Measurements from ENCODE around the gene LRRC8A. TPM values are rescaled to one million over a fixed set of nuclear protein-coding genes. Genes with fewer than 3 reads are reported as not detected.
A peak's percentile ranks its signal among the peaks of the same experiment; 100 is the strongest.
"Not testable (repeated sequence)": the region's sequence is repeated elsewhere in the genome, so short reads cannot be mapped to it uniquely, and the experiment has no call there.

The LRRC8A gene
- total RNA-seq, 2 donors from 2014 or later: 19.2 to 20.1 TPM

DNA sequence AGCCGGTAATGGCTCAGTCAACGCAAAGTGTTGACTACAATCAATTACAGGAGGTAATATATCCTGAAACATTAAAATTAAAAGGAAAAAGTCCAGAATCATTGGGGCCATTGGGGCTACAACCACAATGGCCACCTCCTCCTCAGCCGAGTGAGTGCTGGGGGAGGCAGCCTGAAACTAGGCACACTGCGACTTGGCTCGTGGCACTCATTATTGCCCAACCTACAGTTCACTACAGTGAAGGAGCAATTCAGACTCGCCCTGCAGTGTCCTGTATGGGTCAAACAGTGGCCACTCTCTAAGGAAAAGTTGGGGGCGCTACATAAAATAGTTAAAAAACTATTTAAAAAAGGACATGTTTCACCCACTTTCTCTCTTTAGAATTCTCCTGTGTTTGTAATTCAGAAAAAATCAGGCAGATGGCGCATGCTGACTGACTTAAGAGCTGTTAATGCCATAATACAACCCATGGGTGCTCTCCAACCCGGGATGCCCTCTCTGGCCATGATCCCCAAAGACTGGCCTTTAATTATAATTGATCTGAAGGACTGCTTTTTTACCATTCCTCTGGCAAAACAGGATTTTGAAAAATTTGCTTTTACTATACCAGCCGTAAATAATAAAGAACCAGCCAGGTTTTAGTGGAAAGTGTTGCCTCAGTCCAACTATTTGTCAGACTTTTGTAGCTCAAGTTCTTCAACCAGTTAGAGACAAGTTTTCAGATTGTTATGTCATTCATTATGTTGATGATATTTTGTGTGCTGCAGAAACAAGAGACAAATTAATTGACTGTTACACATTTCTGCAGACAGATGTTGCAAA, 29.9 kb upstream of the LRRC8A start:
- not testable (repeated sequence) for H3K4me3 Mint-ChIP-seq; H3K27ac Mint-ChIP-seq; H3K4me1 Mint-ChIP-seq (ENCODE audit: low read depth); H3K9me3 Mint-ChIP-seq; H3K27me3 Mint-ChIP-seq (ENCODE audit: low read depth); ATAC-seq (replicated peaks in 1 of 2)
- DNase-seq: peak; percentile 11 to 12
- H3K36me3 Mint-ChIP-seq (ENCODE audit: insufficient read depth in 2 of 2): peaks cover 5 to 14% of the 10 kb centered on the region in 2 donors

DNA sequence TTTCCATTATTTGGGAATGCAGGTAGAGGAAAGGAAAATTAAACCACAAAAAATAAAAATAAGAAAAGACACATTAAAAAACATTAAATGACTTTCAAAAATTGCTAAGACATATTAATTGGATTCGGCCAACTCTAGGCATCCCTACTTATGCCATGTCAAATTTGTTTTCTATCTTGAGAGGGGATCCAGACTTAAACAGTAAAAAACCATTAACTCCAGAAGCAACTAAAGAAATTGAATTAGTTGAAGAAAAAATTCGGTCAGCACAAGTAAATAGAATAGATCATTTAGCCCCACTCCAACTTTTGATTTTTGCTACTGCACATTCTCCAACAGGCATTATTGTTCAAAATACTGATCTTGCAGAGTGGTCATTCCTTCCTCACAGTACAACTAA, 29.3 kb upstream of the LRRC8A start:
- H3K36me3 Mint-ChIP-seq (ENCODE audit: insufficient read depth in 2 of 2): peaks cover 5 to 13% of the 10 kb centered on the region in 2 donors
- not testable (repeated sequence) for H3K27ac Mint-ChIP-seq; DNase-seq; H3K4me3 Mint-ChIP-seq; H3K9me3 Mint-ChIP-seq; ATAC-seq (replicated peaks in 1 of 2); H3K27me3 Mint-ChIP-seq (ENCODE audit: low read depth); H3K4me1 Mint-ChIP-seq (ENCODE audit: low read depth)

DNA sequence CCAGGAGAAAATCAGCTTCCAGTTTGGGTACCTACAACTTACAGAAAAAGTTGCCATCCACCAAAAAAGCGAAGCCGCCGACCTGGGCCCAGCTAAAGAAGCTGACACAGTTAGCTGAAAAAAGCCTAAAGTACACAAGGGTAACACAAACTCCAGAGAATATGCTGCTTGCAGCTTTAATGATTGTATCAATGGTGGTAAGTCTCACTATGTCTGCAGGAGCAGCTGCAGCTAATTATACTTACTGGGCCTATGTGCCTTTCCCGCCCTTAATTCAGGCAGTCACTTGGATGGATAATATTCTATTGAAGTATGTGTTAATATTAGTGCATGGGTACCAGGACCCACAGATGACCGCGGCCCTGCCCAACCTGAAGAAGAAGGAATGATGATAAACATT, 27.5 kb upstream of the LRRC8A start:
- ATAC-seq (replicated peaks in 1 of 2); H3K27me3 Mint-ChIP-seq (ENCODE audit: low read depth); DNase-seq; H3K9me3 Mint-ChIP-seq; H3K4me1 Mint-ChIP-seq (ENCODE audit: low read depth); H3K27ac Mint-ChIP-seq; H3K36me3 Mint-ChIP-seq (ENCODE audit: insufficient read depth in 2 of 2); H3K4me3 Mint-ChIP-seq: not testable (repeated sequence)

GRCh38 chr9:128858476-128858875, 23.5 kb upstream of the LRRC8A start:
- H3K27me3 Mint-ChIP-seq (ENCODE audit: low read depth); H3K27ac Mint-ChIP-seq; H3K4me1 Mint-ChIP-seq (ENCODE audit: low read depth); H3K4me3 Mint-ChIP-seq; H3K9me3 Mint-ChIP-seq; DNase-seq; ATAC-seq (replicated peaks in 1 of 2); H3K36me3 Mint-ChIP-seq (ENCODE audit: insufficient read depth in 2 of 2): not testable (repeated sequence)

DNA sequence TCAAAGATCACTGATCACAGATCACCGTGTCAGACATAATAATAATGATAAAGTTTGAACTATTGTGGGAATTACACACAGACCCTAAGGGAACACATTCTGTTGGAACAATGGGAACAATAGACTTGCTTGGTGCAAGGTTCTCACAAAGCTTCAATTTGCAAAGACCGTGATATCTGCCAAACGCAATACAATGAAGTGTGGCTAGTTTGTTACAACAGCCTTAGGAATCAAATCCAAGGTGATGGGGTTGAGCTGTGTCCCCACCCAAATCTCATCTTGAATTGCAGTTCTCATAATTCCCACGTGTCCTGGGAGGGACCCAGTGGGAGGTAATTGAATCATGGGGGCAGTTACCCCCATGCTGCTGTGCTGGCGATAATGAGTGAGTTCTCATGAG, 21.0 kb upstream of the LRRC8A start:
- Mint-ChIP-seq H3K4me3 (no peak overlapping the region), H3K36me3 (ENCODE audit: insufficient read depth in 2 of 2) (no peaks in the 10 kb centered on the region), H3K4me1 (ENCODE audit: low read depth) (peaks cover 6% of the 10 kb centered on the region), H3K9me3 (no peaks in the 10 kb centered on the region), H3K27me3 (ENCODE audit: low read depth) (no peaks in the 10 kb centered on the region), H3K27ac (no peak overlapping the region)
- ATAC-seq (replicated peaks in 1 of 2) (no peak), DNase-seq (no peak)

- ATAC-seq (replicated peaks in 1 of 2) (no peak), DNase-seq (no peak)
- H3K27me3 Mint-ChIP-seq (ENCODE audit: low read depth): no peaks in the 10 kb centered on the region
- peaks cover 6% of the 10 kb centered on the region for H3K4me1 Mint-ChIP-seq (ENCODE audit: low read depth)
- H3K9me3 Mint-ChIP-seq: no peaks in the 10 kb centered on the region
- no peak overlapping the region for H3K27ac Mint-ChIP-seq
- no peaks in the 10 kb centered on the region for H3K36me3 Mint-ChIP-seq (ENCODE audit: insufficient read depth in 2 of 2)
- H3K4me3 Mint-ChIP-seq: no peak overlapping the region
Observed at GRCh38 chr9:128861501-128861900, 20.4 kb upstream of the LRRC8A start.

DNA sequence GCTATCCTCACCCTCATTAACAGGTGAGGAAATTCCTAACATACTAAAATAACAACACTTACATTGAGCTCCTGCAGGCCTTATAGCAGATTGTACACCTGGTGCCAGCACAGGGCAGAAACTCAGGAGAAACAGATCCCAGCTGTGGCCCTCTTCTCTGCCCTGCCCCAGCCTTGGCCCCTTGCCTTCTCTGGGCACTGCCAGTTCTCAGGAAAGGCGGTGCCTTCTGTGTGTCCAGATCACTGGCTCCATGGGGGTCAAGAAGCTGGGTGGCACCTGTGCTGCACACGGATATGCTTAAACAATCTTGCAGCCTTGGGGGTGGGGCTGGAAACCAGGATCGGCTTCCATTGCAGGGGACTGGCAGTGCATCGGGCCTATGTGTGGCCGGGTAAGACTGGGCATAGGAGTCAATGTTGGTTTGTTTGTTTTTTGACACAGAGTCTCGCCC, 19.5 kb upstream of the LRRC8A start:
- Mint-ChIP-seq H3K9me3 (no peaks in the 10 kb centered on the region), H3K27ac (no peak overlapping the region), H3K4me1 (ENCODE audit: low read depth) (peaks cover 6% of the 10 kb centered on the region), H3K36me3 (ENCODE audit: insufficient read depth in 2 of 2) (no peaks in the 10 kb centered on the region), H3K4me3 (no peak overlapping the region), H3K27me3 (ENCODE audit: low read depth) (no peaks in the 10 kb centered on the region)
- ATAC-seq (replicated peaks in 1 of 2) (no peak), DNase-seq (no peak)

DNA sequence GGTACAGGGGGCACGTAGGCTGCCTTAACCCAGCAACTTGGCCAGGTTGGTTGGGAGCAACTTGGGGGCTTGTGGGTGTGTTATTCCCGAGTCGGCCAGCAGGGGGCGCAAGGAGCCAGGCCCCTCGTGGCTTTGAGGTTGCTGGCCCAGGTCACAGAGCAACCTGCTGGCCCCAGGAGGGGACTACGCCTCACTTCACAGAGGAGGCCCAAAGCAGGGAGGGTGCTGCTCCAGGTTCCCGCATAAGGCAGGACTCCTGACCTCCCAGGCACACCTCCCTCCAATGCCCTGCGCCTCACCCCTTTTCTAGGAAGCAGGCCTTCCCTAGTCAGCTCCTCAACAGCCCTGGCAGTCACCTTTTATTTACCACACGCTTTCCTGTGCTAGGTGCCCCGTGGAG, 18.3 kb upstream of the LRRC8A start:
- Mint-ChIP-seq H3K36me3 (ENCODE audit: insufficient read depth in 2 of 2) (no peaks in the 10 kb centered on the region), H3K4me3 (no peak overlapping the region), H3K9me3 (no peaks in the 10 kb centered on the region), H3K27me3 (ENCODE audit: low read depth) (no peaks in the 10 kb centered on the region), H3K4me1 (ENCODE audit: low read depth) (peaks cover 6% of the 10 kb centered on the region), H3K27ac (no peak overlapping the region)
- ATAC-seq (replicated peaks in 1 of 2) (peak; percentile 97 to 98), DNase-seq (peak; percentile 83 to 88)

- Mint-ChIP-seq H3K27ac (no peak overlapping the region), H3K36me3 (ENCODE audit: insufficient read depth in 2 of 2) (peaks cover 0 to 6% of the 10 kb centered on the region in 2 donors), H3K9me3 (no peaks in the 10 kb centered on the region), H3K4me1 (ENCODE audit: low read depth) (peaks cover 11% of the 10 kb centered on the region), H3K4me3 (no peak overlapping the region), H3K27me3 (ENCODE audit: low read depth) (no peaks in the 10 kb centered on the region)
- ATAC-seq (replicated peaks in 1 of 2) (no peak), DNase-seq (no peak)
Observed at GRCh38 chr9:128870128-128870940, 11.6 kb upstream of the LRRC8A start.

- H3K27ac Mint-ChIP-seq; H3K27me3 Mint-ChIP-seq (ENCODE audit: low read depth); H3K4me3 Mint-ChIP-seq; H3K9me3 Mint-ChIP-seq; DNase-seq; H3K36me3 Mint-ChIP-seq (ENCODE audit: insufficient read depth in 2 of 2); ATAC-seq (replicated peaks in 1 of 2): not testable (repeated sequence)
- H3K4me1 Mint-ChIP-seq (ENCODE audit: low read depth): peaks cover 16% of the 10 kb centered on the region
Observed at GRCh38 chr9:128870941-128871265, 11.0 kb upstream of the LRRC8A start.

DNA sequence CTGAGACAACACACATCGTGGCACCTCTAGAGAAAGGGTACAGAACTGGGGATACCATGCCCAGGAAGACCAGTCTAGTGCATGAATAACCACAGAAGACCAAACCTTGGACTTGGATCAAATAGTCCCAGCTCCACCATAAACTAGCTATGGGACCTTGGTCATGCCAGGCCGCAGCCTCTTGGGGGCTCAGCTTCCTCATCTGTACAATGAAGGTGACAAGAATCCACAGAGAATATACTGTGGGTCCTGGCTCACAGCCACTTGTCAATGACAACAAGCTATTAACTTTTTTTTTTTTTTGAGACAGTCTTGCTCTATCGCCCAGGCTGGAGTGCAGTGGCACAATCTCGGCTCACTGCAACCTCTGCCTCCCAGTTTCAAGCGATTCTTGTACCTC, 4.1 kb upstream of the LRRC8A start:
- ATAC-seq (replicated peaks in 1 of 2): no peak
- no peaks in the 10 kb centered on the region for H3K27me3 Mint-ChIP-seq (ENCODE audit: low read depth)
- H3K36me3 Mint-ChIP-seq (ENCODE audit: insufficient read depth in 2 of 2): peaks cover 0 to 4% of the 10 kb centered on the region in 2 donors

DNA sequence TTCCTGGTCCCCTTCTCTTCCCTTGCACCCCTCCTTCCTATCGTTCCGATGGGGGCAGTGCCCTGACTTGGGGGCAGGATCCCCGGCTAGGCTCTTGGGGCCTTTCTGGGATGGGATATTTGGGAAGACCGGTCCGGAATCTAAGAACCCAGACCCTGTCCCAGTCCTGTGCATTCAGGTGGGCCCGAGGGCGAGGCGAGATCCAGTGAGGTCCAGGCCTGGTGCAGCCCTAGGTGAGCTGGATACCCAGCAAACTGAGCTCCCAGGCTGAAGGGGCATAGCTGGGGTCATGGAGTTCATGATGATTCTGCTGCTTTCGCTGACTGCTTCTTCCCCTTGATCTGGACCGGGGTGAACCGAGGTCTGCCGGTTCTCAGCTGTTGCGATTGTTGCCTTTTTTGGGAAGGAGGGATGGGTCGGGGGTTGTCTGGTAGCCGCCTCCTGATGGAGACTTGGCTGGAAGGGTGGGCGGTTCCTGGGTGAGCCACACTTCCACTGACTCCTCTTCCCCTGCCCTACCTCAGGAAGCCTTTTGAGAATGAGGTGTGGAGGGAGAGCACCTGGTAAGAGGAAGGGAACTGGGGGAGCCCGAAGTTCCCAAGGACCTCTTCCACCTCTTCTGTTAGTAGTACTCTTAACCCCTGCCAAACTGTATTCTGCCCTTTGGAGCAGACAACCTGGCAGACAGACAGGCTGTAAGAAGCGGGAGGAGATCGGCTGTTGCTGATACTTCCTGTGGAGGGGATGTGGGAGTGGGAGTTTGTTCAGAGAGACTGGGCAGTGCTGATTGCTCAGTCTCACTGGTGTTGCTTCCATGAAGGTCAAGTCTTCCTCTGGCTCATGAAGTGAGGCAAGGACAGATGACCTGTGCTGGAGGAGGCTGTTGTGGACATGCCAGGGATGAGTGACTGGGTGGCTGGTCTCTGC, 1.0 kb downstream of the LRRC8A start:
- H3K9me3 Mint-ChIP-seq: no peaks in the 10 kb centered on the region
- H3K4me1 Mint-ChIP-seq (ENCODE audit: low read depth): peaks cover 54% of the 10 kb centered on the region
- DNase-seq (peak in 1 of 2 donors; percentile 26), ATAC-seq (replicated peaks in 1 of 2) (no peak)
- H3K27me3 Mint-ChIP-seq (ENCODE audit: low read depth): no peaks in the 10 kb centered on the region
- H3K36me3 Mint-ChIP-seq (ENCODE audit: insufficient read depth in 2 of 2): peaks cover 0 to 7% of the 10 kb centered on the region in 2 donors
- peak overlapping the region; percentile 96 to 99 for H3K4me3 Mint-ChIP-seq
- peak overlapping the region; percentile 94 for H3K27ac Mint-ChIP-seq

More for the DNA sequence above, 4.1 kb upstream of the LRRC8A start:
- Mint-ChIP-seq H3K4me3 (no peak overlapping the region), H3K9me3 (no peaks in the 10 kb centered on the region), H3K4me1 (ENCODE audit: low read depth) (peaks cover 44% of the 10 kb centered on the region), H3K27ac (no peak overlapping the region)
- no peak for DNase-seq

DNA sequence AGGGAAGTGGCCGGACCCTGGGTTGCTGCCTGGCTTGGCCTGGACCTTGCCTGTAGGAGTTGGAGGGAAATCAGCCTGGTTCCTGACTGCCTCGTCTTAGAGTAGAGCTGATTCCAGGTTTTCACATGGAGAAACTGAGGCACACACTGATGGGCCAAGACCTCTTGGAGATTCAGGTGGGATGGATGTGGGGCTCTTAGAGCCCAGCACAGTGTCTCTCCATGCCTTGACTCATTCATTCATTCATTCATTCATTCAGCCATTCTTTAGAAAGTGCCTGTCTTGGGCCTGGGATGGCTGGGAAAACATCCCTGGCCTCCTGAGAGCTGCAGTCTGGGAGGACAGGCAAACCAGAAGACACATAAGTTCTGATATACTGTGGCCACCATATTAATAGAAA, 2.2 kb downstream of the LRRC8A start:
- no peak for ATAC-seq (replicated peaks in 1 of 2)
- H3K9me3 Mint-ChIP-seq: no peaks in the 10 kb centered on the region
- DNase-seq: no peak
- peak overlapping the region; percentile 94 for H3K27ac Mint-ChIP-seq
- peaks cover 60% of the 10 kb centered on the region for H3K4me1 Mint-ChIP-seq (ENCODE audit: low read depth)
- peaks cover 0 to 10% of the 10 kb centered on the region in 2 donors for H3K36me3 Mint-ChIP-seq (ENCODE audit: insufficient read depth in 2 of 2)
- H3K27me3 Mint-ChIP-seq (ENCODE audit: low read depth): no peaks in the 10 kb centered on the region
- peak overlapping the region; percentile 96 to 99 for H3K4me3 Mint-ChIP-seq

Measured in activated T-cell treated with anti-CD3 and anti-CD28 coated beads, Interleukin-2, amount 50 U/mL, for 72 hours (primary cell).